ENCODE data around the gene PSG3.
A peak's percentile ranks its signal among the peaks of the same experiment; 100 is the strongest.
"Not testable (repeated sequence)": the region's sequence is repeated elsewhere in the genome, so short reads cannot be mapped to it uniquely, and the experiment has no call there.

PSG3 gene

DNA sequence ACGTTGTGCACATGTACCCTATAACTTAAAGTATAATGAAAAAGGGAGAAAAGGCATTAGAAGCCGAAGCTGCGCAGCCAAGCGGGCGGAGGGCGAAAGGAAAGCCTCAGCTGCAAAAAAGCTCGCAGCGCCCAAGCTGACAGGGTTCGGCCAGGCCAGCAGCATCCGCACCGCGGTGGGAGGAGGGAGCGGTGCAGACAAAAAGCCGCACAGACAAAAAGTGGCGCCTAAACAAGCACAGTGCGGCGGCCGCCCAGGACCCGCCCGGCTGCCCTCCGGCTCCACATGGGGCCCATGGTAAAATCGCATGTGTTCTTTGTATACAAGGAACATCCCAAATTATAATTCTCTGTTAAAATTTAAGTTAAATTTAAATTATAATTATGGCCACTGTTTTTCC lies 42.4 kb downstream of the PSG3 start:
- TF ChIP-seq POLR2A (IDR thresholded peaks at IDR 0.05; ENCODE audit: low read length) = no peak
- no peak for TF ChIP-seq GATA1 (IDR thresholded peaks at IDR 0.05; ENCODE audit: low read depth, low read length)

DNA sequence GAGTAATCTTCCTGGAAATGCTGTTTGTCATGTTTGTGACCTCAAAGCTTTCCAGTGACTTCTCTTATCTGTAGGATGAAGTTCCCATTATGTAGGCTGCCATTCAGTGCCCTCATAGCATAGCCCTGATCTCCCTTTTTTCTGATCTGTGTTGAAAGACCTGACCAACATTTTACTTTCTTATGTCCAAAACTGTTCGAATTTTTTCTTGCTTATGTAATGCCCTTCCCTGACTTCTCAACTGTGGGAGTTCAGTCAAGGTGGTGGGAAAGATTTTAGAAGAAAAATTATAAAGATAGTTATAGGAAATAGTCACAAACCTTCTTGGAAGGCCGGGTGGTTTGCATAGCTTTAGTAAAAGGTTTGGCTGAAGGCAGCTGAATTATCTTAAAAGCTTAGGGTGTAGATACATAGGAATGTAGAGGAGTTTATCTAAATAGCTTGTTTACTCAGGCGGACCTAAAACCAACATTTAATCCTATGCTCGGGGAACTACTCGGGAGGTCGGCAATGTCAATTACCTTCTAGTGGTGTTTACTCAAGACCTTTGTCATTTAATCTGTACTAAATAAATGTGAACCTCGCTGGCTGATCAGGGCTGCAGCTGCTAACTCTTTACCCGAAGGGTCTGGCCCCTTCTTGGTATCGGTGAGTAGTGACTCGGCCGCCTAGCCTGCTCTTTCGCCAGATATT lies 44.3 kb downstream of the PSG3 start:
- TF ChIP-seq POLR2A (IDR thresholded peaks at IDR 0.05; ENCODE audit: low read length) (no peak), GATA1 (IDR thresholded peaks at IDR 0.05; ENCODE audit: low read depth, low read length) (no peak)
- no peak for DNase-seq

More for the DNA sequence above, 42.4 kb downstream of the PSG3 start:
- DNase-seq = no peak

DNA sequence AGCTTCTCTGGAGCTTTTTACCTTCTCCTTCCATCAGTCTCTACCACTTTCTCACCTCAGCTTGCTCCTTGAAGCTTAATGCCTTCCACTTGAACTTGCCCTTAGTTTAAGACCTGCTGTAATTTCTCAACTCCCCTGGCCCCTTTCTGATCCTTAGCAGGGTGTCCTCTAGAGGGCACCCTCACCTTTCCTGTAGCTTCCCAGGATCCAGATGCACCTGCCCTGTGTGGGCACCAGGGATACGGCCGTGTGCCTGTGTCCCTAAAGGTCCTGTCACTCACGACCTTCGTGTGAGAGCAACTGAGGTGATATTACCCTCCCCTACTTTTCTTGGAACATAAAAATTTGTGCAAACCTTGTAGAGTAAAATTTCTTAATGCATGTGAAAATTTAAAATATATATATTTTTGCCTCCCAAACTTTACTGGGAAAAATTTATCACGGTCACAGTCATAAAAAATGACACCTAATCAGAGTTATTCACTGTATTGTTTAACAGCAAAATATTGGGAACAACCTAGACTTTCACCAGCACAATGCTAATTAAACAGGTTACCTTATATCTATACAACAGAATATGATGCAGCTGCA lies 46.4 kb downstream of the PSG3 start:
- TF ChIP-seq POLR2A (IDR thresholded peaks at IDR 0.05; ENCODE audit: low read length) (no peak), GATA1 (IDR thresholded peaks at IDR 0.05; ENCODE audit: low read depth, low read length) (no peak)
- DNase-seq = peak in 1 of 2 experiments; percentile 13

DNA sequence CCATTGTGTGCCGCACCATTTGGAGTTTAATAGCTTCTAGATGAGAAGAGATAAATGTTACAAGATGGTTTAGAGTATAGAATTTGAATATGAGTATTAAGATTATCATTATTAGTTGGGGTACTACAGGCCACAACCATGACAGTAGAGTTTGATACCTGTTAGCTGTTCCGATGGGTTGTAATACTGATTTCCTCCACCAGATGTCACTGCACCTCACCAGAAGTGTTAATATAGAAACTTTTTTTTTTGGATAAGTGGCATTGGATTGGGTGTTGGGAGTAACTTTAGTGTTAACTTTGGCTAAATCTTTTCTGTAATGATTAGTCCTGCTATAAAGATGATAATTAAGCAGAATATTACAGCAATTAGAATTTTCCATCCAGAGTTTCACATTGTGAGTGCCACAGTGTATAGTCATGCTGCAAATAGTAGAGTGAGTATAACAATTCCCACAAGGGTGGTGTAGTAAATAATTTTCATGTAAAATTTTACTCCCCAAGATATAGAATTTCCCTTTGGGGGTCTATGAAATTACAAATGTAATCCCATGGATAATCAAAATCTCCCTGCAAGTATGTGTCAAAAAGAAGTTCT lies 56.3 kb downstream of the PSG3 start:
- no peak for TF ChIP-seq GATA1 (IDR thresholded peaks at IDR 0.05; ENCODE audit: low read depth, low read length)
- TF ChIP-seq POLR2A (IDR thresholded peaks at IDR 0.05; ENCODE audit: low read length) = no peak
- peak; percentile 18 to 56 for DNase-seq

DNA sequence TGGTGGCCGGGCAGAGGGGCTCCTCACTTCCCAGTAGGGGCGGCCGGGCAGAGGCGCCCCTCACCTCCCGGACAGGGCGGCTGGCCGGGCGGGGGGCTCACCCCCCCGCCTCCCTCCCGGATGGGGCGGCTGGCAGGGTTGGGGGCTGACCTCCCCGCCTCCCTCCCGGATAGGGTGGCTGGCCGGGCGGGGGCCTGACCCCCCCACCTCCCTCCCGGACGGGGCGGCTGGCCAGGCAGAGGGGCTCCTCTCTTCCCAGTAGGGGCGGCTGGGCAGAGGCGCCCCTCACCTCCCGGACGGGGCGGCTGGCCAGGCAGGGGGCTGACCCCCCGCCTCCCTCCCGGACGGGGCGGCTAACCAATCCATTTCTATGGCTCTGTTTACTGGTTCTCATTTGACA lies 64.0 kb downstream of the PSG3 start:
- DNase-seq = not testable (repeated sequence)

DNA sequence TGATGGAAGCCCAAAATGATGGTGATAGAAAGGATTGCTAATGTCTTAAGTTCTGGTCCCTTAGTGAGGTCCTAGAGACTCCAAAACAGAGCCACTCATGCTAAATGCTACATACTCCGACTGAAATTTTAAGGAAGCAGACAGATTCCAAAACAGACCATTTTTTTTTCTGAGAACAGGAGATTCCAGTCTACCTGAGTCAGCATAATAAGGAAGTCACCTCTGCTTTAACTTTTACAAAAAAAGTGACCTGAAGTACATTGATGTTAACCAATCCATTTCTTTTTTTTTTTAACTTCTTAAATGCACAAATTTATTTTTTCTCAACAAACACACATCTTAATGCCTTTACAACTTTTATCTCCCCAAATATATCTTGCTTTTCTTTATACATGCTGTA lies 65.7 kb downstream of the PSG3 start:
- not testable (repeated sequence) for DNase-seq

Data from erythroblast (primary cell).